Kidney epithelial cell (primary cell): ENCODE data around the gene ICE2. TPM values are rescaled to one million over a fixed set of nuclear protein-coding genes. Genes with fewer than 3 reads are reported as not detected.

ENCODE experiments used
- DNase-seq: peaks from one replicate; pipeline ENCODE4 v3.0.0-alpha.2; 2010; ENCODE audit warnings: low read depth
- H3K27me3 ChIP-seq: 2 replicates; pipeline ENCODE4 v1.6.0; 2011; ENCODE audit warnings: low read length; ENCODE audit not compliant: control insufficient read depth, insufficient read depth
- H3K36me3 ChIP-seq: 2 replicates; pipeline ENCODE4 v1.5.1; 2011; ENCODE audit warnings: low read length; ENCODE audit not compliant: control insufficient read depth, insufficient read depth
- H3K4me3 ChIP-seq: 2 replicates; pipeline ENCODE4 v1.5.1; 2011; ENCODE audit warnings: low read depth, mild to moderate bottlenecking, control low read depth, low read length
- CTCF ChIP-seq: IDR thresholded peaks from 2 replicates; pipeline ENCODE4 v1.5.1; 2011; ENCODE audit warnings: mild to moderate bottlenecking, moderate library complexity, low read length, control low read depth, inconsistent platforms; ENCODE audit not compliant: insufficient read depth, poor library complexity, severe bottlenecking
- total RNA-seq: library from RNA; depleted of rRNA; stranded (reverse); fragments of >200 nt; gene quantifications from 2 replicates; pipeline ENCODE4 v1.2.3, GENCODE V29; 2015

ICE2 gene
- total RNA-seq, 1 donor from 2014 or later, result 34.8 TPM

- DNase-seq, result no peak
- Histone ChIP-seq H3K36me3 (peaks cover 2% of the 10 kb centered on the region), H3K27me3 (no peaks in the 10 kb centered on the region), H3K4me3 (peak overlapping the region; percentile 98)
- no peak for TF ChIP-seq CTCF
These were observed 82.8 kb downstream of the ICE2 start for GRCh38 chr15:60396100-60396499.

DNA sequence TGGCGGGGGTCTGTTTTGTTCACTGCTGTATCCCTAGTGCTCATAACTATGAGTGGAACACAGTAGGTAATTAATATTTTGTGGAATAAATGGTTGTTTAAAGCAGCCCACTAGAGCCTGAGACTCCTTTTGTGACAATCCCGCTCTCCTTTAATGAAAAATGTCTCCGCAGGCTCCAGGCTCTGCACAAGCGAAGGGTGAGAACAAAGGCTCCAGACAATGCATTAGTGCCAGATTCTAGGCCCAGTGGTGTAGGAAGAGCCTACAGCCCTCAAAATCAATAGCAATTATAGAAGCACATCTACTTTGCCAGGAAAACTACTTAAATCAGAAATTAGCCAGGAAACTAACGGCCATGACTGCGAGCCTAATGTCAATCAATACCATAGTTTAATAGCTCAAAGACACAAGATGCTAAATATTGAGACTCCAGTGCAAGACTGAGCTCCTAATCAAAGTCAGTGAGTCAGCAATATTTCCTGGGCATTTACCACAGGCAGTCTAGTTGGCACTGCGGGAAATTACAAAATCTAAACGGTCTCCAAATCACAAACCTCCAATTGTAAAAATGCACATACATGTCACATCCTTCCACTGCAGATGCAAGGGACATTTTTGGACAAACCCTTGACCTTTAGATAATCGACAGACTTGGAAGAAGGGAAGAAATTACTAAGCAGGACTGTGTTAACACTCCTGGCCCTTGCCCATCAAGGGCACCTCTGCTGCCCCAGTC is 83.5 kb downstream of the ICE2 start:
- DNase-seq, result no peak
- H3K36me3 ChIP-seq, result peaks cover 3% of the 10 kb centered on the region
- no peak for TF ChIP-seq CTCF
- H3K27me3 ChIP-seq, result no peaks in the 10 kb centered on the region
- peak overlapping the region; percentile 98 for H3K4me3 ChIP-seq

DNA sequence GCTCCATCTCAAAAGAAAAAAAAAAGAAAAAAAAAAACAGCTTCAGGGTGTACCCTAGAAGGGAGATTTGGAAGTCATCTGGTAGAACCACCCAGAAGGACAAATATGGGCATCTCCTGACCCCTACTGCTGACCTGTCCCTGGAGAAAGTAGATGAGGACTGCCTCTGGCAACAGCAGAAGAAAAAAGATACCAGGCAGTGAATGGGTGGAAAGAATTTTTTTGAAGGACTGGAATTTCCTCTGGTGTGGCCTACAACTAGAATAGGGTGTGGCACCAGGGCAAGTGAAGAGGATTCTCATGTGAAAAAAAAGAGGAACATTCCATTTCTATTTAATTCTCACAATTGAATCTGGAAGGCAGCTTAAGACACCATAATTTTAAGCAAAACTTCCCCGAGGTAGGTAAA is 84.2 kb downstream of the ICE2 start:
- peaks cover 3% of the 10 kb centered on the region for H3K36me3 ChIP-seq
- H3K27me3 ChIP-seq, result no peaks in the 10 kb centered on the region
- H3K4me3 ChIP-seq, result peak overlapping the region; percentile 98
- DNase-seq, result no peak
- TF ChIP-seq CTCF, result no peak

DNA sequence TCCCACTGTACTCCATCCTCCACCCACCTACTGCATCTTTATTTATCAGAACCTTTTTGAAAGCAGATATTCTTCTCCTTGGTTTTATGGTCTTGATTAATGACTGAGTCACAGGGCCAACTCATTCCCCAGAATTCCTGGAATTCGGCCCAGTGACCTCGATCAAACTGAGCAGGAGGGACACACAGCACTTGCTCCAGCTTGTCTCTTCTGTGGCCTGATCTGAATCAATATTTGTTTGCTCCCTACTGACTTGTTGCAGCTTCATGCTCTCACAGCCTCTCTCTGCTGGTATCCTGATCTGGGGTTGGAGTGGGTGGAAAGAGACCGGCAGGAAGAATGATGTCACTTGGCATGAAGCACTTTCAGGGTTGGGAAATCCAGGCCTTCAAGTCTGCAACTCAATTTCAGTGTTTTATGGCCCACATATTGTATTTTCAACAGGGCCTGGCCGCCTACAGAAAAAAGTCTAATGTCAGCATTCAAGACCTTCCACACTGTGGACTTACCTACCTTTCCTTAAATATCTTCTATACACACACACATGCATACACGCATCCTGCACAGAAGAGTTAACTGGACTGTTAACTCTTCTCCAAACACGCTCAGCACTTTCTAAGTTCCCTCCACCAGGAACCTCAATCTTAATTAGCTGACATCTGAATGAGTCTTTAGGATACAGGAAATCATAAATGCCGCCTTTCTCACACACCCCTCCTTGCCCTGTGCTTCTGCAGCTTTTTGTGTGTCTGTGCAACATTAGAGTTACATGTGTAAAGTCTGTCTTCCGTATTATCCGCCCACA is 85.8 kb downstream of the ICE2 start:
- DNase-seq, result peak; percentile 91
- Histone ChIP-seq H3K4me3 (peak overlapping the region; percentile 98), H3K27me3 (no peaks in the 10 kb centered on the region), H3K36me3 (peaks cover 5% of the 10 kb centered on the region)
- no peak for TF ChIP-seq CTCF

DNA sequence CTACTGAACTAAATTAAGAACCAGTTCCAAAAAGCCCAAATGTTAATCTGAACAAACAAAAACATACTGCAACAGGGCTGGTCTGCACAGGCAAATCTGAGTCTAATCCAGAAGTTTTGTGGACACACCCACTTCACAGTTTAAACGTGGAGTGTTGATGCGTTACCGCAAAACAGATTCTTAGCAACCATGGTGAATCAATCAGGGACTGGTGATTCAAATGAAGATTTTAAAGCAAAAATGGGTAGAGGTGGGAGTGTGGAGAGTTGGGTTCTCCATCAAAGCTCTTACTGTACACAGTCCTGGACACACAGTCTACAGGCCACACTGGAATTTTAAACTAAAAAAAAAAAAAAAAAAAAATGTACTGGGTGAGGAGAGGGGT is 86.3 kb downstream of the ICE2 start:
- no peaks in the 10 kb centered on the region for H3K27me3 ChIP-seq
- no peak for TF ChIP-seq CTCF
- H3K36me3 ChIP-seq, result peaks cover 5% of the 10 kb centered on the region
- peak; percentile 75 for DNase-seq
- H3K4me3 ChIP-seq, result no peak overlapping the region
